HG03066 (cell line): ENCODE results near the gene DUSP3.
"Not testable (repeated sequence)": the region's sequence is repeated elsewhere in the genome, so short reads cannot be mapped to it uniquely, and the experiment has no call there.

Experiments used
- ATAC-seq: cut with Tn5 transposase; IDR thresholded peaks from one replicate; pipeline ENCODE4 v1.9.1; 2021; ENCODE audit warnings: low read depth; ENCODE audit not compliant: unreplicated experiment

Gene DUSP3

GRCh38 chr17:43803758-43804157, 25.0 kb upstream of the DUSP3 start:
- ATAC-seq: no peak

- ATAC-seq: no peak
These were observed 23.1 kb upstream of the DUSP3 start for GRCh38 chr17:43801844-43802243.

GRCh38 chr17:43800736-43801135, 22.0 kb upstream of the DUSP3 start:
- no peak for ATAC-seq

- ATAC-seq: no peak
These were observed 20.3 kb upstream of the DUSP3 start for GRCh38 chr17:43799047-43799446.

- ATAC-seq: not testable (repeated sequence)
These were observed 19.2 kb upstream of the DUSP3 start for GRCh38 chr17:43798024-43798423.

- ATAC-seq: not testable (repeated sequence)
These were observed 13.9 kb upstream of the DUSP3 start for GRCh38 chr17:43792668-43793067.

- ATAC-seq: no peak
These were observed 12.8 kb upstream of the DUSP3 start for GRCh38 chr17:43791589-43791988.

GRCh38 chr17:43790311-43790940, 11.6 kb upstream of the DUSP3 start:
- no peak for ATAC-seq

- ATAC-seq: no peak
These were observed 10.7 kb upstream of the DUSP3 start for GRCh38 chr17:43789482-43789881.

GRCh38 chr17:43788540-43788939, 9.8 kb upstream of the DUSP3 start:
- ATAC-seq: no peak

GRCh38 chr17:43787728-43788127, 9.0 kb upstream of the DUSP3 start:
- no peak for ATAC-seq

GRCh38 chr17:43784628-43785101, 5.9 kb upstream of the DUSP3 start:
- no peak for ATAC-seq

GRCh38 chr17:43784068-43784467, 5.3 kb upstream of the DUSP3 start:
- no peak for ATAC-seq

- no peak for ATAC-seq
These were observed 4.3 kb upstream of the DUSP3 start for GRCh38 chr17:43782913-43783680.

- ATAC-seq: no peak
These were observed 1.4 kb upstream of the DUSP3 start, which contains the start of gene CFAP97D1 for GRCh38 chr17:43780135-43780534. CFAP97D1 (plus strand) TSS chr17:43780435; CDS start chr17:43780463, 28 bp downstream.

- ATAC-seq: peak; percentile 17
These were observed 658 bp upstream of the DUSP3 start for GRCh38 chr17:43779145-43780125.

- no peak for ATAC-seq
These were observed 4.2 kb downstream of the DUSP3 start for GRCh38 chr17:43774304-43775250.

GRCh38 chr17:43772877-43773648, 5.7 kb downstream of the DUSP3 start:
- ATAC-seq: no peak

GRCh38 chr17:43771463-43771862, 7.3 kb downstream of the DUSP3 start:
- ATAC-seq: no peak
